Stimulated activated CD8-positive, alpha-beta memory T cell treated with anti-CD3 and anti-CD28 coated beads, Interleukin-12 subunit alpha, Interleukin-12 subunit beta, amount 100 ng/mL, for 24 hours (primary cell): Measurements from ENCODE around the gene TMEM145.

Experiments used
- DNase-seq: peaks from one replicate; pipeline ENCODE4 v3.0.0-alpha.2; 2020; ENCODE audit errors: extremely low read depth

TMEM145 gene

DNA sequence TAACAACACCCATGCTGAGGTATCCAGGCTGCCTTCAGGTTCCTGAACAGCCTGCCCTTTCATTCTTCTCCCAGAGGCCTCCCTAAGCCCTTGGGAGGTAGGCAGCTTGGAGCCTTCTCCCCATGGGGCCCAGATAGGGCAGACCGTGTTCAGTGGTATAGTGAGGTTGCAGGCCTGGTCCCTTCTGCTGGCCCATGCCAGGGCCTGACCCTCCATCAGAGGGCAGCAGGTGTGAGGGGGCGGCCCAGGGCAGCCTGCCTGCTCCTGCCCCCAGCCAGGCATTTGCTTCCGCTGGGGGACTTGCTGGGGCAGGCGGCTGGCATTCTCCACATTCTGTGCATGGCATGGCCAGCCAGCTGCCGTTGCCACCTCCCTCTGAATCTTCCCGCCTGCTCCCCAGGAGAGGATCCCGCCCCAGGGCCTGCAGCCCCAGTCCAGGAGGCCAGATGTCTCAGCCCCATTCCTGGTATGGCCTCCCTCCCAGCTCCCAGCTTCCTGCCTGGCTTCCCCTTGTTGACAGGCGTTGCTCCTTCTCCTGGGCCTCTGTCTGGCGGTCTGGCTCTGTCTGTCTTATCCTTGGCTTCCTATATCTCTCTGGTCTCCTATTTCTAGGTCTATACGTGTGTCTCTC, 35.2 kb upstream of the TMEM145 start:
- DNase-seq, result no peak

DNA sequence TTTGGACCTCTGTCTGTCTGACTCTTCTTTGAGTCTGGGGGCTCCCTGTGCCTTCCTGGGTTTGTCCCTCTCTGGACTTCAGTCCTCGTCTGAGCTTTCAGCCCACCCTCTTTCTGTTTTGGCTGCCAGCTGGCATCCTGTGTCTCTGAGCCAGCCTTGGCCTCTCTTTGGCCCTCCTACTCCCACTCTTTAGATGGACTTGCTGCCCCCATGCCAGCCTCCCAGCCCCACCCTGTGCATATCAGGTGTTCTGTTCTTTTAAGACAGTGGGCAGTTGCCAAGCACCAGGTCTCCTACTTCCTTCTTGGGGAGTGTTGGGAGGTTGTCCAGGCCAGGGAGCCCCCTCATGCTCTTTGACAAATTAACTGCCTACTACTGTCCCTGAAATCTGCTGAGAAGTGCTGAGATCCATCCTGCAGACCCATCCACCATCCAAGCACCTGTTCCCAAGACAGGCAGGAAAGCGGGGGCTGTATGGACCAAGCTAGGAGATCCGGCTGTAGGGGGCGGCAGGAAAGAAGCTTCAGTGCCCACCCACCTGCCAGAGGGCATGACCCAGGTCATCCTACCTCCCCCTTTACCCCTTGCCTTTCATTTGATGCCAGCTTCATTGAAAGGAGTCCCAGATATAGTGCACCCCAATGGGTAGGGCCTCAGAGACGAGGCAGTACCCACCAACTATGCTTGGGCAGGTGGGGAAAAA, 34.5 kb upstream of the TMEM145 start:
- no peak for DNase-seq

DNA sequence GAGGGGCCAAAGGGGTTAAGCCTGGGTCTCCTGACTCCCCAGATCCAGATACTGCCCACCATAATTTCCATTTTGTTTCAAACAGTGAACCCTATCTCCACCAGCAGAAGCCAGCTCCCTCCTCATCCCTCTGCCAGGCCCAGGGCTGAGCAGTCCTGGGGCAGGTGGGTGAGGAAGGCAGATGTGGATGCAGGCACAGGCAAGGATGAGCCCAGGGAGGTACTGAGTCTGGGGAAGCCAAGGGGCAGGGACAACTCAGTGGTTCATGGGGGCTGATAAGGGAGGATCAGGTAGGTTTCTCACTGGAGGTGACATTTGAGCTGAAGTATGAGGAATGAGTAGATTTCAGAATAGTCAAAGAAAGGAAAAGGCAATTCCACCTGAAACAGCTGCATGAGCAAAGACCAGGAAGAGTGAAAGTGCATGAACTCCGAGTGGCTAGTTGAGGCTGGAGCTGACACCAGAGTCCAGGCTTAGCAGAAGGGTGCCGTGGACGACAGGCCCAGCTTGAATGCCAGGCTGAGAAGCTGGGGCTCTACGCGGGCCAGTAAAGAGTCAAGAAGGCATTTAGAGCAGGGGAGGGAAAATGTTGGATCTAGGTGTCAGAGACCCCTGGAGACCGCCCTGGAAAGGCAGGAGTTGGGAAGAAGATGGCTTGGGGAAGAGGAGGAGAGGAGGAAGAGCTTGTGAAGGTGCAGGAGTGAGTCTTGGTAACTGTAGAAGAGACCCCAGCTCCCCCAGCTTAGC, 33.8 kb upstream of the TMEM145 start:
- DNase-seq, result no peak

DNA sequence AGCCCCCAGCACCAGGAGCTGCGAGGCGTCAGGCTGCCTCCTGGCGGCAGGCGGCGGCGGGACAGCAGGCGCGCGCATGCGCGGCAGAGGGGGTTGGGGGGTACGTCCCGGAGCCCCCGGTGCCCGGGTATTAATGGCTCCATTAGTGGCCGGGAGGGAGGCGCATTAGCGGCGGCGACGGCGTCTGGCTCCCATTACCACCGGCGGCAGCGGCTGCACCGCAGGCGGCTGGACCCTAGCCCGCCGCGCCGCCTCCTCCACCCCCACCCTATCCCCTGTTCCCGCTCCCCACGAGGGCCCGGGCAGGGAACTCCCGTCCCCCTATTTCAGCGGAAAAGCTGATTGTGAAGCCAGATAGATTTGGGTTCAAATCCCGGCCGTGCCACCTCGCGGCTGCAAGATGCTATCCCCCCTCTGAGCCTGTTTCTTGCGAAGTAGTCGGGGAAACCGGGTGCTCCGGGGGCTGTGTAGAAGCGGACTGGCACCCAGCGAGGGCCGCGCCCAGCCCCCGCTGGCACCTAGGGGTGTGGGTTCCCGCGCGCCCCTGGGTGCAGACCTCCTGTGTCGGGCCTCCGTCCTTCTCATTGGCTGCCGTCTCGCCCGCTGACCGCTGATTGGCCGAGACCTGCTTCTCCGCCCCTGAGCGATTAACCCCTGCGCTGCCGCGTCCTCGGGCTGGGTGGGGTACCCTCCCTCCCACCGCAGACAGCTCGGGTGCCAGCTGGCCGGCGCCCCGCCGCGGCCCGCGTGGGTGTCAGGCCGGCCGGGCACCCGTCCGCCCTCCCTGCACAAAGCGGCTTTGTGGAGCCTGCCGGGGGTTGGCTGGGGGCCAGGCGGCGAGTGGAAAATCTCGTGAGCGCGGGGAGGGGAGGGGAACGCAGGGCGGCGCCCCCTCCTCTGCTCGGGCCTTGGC, 33.0 kb upstream of the TMEM145 start:
- DNase-seq, result peak; percentile 70

DNA sequence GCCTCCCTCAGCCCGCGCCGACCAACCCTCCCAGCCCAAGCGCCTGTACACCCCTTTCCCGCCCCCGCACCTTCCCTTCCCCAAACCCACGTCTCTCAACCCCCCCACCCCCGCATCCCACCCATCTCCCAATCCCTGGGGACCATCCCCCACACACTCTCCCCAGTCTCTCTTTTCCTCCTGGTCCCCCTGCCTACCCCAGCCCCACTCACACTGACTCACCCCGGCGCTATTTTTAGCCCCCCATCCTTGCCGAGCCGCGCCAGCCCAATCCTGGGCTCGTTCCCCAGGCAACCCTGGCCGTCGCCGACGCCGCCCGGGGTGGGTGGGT, 32.3 kb upstream of the TMEM145 start:
- no peak for DNase-seq

DNA sequence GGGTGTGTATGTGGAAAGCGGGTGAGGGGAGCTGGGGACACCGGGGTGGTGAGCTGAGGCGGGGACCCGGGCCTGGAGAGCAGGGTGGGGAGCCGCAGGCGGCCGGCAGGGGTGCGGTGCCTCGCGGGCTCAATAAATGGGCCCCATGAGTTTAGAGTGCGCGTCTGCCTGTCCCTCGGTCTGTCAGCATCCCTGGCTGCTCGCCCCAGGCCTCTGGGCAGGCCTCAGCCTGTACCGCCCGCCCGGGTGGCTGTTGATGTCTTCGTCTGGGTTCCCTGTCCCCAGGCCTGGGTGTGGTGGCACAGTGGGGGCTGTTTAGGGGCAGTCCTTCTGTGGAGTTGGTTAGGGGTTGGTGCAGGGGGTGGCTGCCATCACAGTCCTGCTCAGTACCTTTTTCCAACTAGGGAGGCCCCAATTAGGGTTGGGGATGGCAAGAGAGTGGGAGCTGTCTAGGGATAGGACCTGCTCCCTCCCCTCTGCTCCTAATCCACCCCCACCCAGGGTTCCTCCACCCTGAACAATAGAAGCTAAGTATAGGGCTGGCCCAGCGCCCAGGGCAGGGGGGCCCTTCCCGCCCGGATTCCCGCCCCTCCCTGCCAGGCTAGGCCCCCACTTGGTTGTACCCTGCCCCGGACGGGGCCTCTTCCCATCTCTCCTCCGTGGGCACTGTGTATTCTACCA, 31.8 kb upstream of the TMEM145 start:
- no peak for DNase-seq

DNA sequence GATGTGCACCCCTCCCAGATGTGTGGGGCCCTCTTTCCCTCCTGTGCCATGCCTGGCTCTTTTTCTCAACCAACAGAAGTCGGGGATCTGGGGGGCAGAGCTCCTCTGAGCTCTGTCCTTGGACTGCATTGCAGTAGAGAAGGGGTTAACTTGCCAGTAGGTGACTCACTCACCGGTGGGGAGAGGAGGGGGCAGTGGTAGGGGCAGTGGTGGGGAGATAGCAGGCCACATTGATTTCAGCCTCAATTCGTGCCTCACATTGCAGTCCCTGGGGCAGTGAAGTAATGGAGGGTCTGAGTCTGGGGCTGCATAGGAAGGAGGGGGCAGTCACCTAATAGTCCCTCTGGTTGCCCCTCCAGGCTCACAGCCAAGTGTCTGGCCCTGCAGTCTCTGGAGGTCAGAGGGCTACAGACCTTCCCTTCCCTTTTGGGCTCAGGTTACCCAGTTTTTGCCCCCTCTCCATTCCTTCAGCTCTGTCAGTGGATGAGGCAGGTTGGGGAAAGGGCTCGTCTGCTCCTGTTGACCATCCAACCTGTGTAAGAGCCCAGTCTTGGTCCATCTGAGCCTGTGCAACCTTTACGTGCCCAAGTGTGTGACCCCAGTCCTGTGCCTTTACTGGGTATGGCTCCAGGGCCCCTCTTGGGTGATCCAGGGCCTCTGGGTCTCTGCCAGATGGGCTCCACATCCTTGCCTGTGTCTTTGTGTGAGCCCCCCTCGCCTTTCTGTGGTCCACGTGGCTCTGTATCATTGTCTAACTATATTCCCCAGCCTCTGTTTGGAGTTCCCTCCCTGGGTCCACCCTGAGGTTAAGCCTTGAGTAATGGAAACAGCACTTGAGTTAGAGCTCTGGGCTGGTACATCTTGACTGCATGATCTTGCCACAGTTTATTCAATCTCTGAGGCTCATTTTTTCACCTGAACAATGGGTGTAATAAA, 31.0 kb upstream of the TMEM145 start:
- DNase-seq, result no peak

DNA sequence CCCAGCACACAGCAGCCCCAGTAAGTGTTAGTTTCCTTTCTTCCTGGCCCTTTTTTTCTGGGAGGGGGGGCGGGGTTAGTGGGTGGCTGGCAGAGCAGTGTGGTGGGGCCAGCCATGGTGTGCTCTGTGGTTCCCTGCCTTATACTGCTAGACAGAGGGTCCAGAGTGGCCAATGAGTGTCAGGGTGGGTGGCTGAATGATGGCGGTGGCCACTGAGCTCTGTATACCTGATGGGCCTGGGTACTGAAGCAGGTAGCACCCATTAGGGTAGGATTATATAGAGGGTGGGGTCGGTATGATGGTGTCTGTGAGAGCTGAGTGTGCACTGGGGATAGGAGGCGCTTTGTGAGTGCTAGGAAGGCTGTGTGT, 30.3 kb upstream of the TMEM145 start:
- no peak for DNase-seq

DNA sequence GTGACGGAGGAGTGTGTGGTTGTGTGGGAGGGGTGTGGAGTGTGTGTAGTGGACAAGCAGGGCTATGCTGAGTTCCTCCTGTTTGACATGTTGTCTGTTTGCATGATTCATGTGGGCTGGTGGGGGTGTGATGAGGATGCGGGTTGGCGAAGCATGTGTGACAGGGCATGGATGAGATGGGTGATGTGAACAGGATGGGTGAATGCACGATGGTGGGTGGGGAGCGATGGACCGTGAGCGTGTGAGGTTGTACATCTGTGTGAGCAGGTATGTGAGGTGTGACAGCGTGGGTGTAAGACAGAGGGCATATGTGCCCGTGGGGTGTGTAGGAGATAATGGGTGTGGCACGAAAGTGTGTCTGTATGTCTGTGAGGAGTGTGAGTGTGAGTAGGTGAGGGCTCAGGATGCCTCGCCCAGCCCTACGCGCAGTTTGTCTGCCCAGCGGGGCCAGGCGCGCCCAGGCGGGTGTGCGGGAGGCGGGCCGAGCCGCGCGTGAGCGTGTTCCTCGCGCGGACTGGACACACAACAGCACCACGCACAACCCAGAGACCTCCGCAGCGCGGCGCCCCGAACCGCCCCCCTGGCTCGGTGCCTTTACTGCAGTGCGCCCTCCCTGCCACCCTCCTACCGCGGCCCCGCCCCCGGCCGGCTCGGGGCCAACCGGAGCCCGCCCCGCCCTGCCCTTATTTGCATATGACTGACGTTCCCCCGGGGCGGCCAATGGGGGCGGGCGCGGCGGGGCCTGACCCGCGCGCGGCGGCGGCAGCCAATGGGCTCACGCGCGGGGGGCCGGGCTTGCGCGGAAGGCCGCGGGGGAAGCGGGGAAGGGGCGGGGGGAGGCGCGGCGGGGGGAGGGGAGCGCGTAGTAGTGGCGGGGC, 29.7 kb upstream of the TMEM145 start:
- peak; percentile 96 for DNase-seq

DNA sequence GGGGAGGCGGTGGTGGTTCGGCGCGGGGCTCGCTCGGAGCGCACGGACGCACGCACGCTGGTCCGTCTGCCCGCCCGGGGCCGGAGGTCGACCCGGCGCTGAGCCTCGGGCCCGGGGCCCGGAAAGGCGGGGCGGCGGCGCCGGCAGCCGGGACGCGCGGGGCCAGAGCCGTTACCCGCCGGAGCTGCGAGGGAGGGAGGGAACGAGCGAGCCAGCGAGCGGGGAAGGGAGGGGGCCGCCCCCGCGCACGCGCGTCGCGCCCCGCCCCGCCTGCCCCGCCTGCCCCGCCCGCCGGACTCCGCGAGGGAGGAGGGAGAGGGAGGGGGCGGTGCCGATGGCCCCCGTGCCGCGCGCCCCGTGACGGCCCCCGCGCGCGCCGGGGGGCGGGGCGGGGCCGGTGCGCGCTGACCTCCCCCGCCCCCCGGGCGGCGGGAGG, 29.0 kb upstream of the TMEM145 start:
- DNase-seq, result peak; percentile 56

DNA sequence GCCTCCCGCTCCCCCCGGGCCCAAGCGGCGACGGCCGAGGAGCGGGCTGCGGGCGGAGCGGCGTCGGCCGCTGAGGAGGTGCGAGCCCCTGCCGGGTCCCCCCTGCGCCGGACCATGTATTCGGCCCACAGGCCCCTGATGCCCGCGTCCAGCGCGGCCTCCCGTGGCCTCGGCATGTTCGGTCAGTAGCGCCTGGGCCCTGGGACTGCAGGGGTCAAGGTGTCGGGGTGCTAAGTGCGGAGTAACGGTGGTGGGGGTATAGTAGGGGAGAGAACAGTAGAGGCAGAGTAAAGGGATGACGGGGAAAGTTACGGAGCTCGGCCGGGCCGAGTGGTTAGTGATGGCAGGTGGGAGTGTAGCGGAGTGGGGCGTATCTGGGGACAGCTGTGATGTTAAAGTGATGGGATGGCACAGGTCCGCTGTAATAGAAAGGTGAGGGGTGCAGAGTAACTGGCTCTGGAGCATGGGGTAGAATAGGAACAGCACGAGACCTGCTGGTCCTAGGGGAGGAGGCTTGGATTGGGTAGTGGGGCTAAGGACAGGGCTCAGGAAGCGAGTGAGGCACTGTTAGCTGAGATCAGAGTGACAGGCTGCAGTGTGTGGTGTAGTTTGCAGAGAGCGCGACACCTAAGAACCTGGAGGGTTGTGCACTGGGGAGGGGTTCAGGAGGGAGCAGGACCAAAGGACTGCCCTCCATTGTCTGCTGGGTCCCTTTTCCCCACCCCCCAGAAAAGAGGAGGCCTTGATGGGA, 28.3 kb upstream of the TMEM145 start:
- DNase-seq, result no peak

DNA sequence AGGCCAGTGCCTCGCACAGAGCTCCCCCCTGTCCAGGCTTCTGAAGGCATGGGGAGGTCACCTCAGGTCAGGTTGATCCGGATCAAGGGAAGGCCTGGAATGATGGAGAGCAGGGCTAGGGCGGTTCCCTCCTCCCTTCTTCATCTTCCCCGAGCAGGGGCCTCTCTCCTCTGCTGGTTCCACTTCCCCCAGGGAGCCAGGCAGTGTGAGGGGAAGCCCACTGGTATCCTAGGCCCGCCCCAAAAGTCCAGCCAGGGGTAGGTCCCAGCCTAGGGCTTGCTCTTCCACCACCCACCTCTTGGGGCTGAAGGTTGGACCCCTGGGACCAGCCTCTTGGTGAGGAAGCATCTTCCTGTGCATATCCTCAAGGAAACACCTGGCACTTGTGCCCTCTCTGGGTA, 27.6 kb upstream of the TMEM145 start:
- no peak for DNase-seq

DNA sequence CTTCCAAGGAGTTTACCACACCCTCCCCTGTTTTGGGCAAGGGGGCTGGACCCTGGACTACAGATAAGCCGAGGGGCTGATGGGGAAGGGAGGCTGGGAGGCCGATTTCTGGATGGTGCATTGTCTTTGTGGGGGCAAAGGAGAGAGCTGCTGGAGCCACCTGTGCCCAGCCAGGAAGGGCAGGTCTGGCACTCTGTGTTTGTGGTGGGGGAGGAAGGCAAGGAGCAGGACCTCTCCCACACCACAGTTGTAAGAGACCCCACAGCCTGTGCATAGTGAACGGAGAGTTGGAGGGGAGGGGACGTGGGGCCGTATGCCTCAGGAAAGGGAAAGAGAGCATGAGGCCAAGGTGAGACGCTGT, 27.1 kb upstream of the TMEM145 start:
- DNase-seq, result no peak

DNA sequence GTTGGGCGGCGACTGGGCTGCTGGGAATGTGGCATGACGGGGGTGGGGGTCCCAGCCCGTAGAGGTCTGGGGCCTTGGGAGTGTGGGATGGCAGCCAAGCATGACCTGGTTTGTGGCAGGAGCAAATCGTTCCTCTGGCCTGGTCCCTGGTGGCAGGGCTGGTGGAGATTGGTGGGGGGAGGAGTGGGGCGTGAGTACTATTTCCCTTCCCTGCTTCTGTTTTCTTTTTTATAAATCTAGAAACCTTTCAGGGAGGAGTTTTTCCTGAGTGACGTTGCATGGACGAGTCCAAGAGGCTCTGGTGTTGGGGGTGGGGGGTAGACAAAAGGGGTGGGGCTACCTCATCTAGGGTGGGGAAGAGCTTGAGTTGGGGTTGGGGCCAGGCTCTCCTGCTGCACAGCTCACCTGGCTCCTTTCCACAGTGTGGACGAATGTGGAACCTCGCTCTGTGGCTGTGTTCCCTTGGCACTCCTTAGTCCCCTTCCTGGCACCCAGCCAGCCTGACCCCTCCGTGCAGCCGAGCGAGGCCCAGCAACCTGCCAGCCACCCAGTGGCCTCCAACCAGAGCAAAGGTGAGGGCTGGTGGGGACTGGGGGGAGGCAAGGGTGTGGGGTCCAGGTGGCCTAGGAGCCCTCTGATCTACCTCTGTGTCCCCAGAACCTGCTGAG, 26.6 kb upstream of the TMEM145 start:
- no peak for DNase-seq

DNA sequence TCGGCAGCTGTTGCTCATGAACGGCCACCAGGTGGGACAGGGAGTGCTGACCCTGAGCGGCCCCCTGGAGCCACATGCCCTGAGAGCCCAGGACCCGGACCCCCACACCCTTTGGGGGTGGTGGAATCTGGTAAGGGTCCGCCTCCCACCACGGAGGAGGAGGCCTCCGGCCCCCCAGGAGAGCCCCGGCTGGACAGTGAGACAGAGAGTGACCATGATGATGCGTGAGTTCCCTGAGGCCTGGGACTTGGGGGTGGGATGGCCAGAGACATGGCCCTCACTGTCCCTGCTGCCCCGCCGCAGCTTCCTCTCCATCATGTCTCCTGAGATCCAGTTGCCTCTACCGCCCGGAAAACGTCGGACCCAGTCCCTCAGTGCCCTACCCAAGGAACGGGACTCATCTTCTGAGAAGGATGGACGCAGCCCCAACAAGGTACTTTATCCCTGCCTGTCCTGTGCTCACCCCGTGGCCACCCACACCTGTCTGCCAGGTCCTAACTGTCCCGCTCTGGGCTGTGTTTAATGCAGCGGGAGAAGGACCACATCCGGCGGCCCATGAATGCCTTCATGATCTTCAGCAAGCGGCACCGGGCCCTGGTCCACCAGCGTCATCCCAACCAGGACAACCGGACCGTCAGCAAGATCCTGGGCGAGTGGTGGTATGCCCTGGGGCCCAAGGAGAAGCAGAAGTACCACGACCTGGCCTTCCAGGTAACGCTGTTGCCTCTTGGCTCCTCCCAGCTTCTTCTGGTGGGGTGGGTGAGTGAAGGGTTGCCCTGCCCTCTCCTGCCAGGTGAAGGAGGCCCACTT, 25.9 kb upstream of the TMEM145 start:
- no peak for DNase-seq

DNA sequence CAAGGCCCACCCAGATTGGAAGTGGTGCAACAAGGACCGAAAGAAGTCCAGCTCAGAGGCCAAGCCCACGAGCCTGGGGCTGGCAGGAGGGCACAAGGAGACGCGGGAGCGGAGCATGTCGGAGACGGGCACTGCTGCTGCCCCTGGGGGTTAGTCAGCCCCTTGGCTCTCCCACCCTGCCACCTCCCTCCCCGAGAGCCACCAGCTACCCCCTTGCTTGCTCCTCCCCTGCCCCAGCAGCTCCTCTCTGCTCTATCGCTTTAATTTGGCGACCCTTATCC, 25.3 kb upstream of the TMEM145 start:
- no peak for DNase-seq

DNA sequence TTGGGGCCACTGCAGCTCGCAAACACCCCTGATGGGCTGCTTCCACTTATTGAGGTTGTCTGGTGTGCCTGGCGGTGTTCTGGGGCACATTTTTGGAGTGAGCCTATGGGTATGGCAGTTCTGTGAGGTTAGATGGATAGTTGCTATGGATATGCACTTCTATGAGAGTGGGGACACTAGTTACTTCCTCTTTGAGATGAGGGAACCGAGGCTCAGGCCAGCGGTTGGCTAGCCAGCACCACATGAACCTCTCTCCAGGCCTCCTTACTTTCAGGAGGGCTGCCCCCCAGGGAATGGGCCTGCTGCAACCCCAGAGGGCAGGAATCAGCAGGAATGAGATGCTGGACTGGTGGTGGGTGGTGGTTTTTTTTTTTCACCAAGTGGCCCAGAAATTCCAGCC, 24.7 kb upstream of the TMEM145 start:
- no peak for DNase-seq
